RWPE1 (cell line): ENCODE results near the gene ZNF224.
A peak's percentile ranks its signal among the peaks of the same experiment; 100 is the strongest.
"Not testable (repeated sequence)": the region's sequence is repeated elsewhere in the genome, so short reads cannot be mapped to it uniquely, and the experiment has no call there.

ENCODE experiments used
- CTCF ChIA-PET: fragments of 350-600 bp; sonication (Branson Sonifier 250); formaldehyde crosslinking; extraction: SDS; loops from one replicate; lab custom pipeline; 2021; lab: Yijun Ruan, JAX
- POLR2A ChIA-PET: fragments of 400-600 bp; formaldehyde crosslinking; extraction: SDS; loops from one replicate; lab custom pipeline; 2020; ENCODE audit warnings: antibody characterized with exemption; ENCODE audit not compliant: low non-redundant PET; lab: Yijun Ruan, JAX
- DNase-seq: peaks from one replicate; pipeline ENCODE4 v3.0.0; 2012; ENCODE audit warnings: low spot score
- H3K27ac ChIP-seq: fragments of 450-650 bp; 2 replicates; pipeline ENCODE4 v1.5.1; 2017
- CTCF ChIP-seq: fragments of 450-650 bp; conservative IDR thresholded peaks from 2 replicates; pipeline ENCODE4 v1.5.1; 2017; ENCODE audit warnings: low read depth, mild to moderate bottlenecking

Gene ZNF224

GRCh38 chr19:44113784-44114390 lies 19.7 kb downstream of the ZNF224 start:
- ChIA-PET CTCF (no interaction called here), POLR2A (no interaction called here)
- DNase-seq, result peak; percentile 11
- TF ChIP-seq CTCF, result no peak
- peak overlapping the region; percentile 78 for H3K27ac ChIP-seq

- DNase-seq, H3K27ac ChIP-seq, POLR2A ChIA-PET: not testable (repeated sequence)
- CTCF ChIA-PET, result interaction anchor here (0.9 kb wide), 1 partner anchor 450 kb away, joined by 3 read pairs; no protein-coding TSS in a partner anchor
Observed at GRCh38 chr19:44121162-44121561, 27.0 kb downstream of the ZNF224 start.

- H3K27ac ChIP-seq, result no peak overlapping the region
- ChIA-PET CTCF (no interaction called here), POLR2A (no interaction called here)
- TF ChIP-seq CTCF, result no peak
- no peak for DNase-seq
Observed at GRCh38 chr19:44131955-44132354, 37.8 kb downstream of the ZNF224 start.

GRCh38 chr19:44141191-44142058 lies 47.3 kb downstream of the ZNF224 start, which contains the start of gene ZNF234:
ZNF234 (plus strand) TSS chr19:44141554; CDS start chr19:44144633, 3,079 bp downstream.
- peak within 1 kb of the TSS; percentile 67 for H3K27ac ChIP-seq
- ChIA-PET POLR2A (no interaction called here), CTCF (interaction anchor here (1.0 kb wide), 1 partner anchor 46 kb away, joined by 3 read pairs; no protein-coding TSS in a partner anchor)
- TF ChIP-seq CTCF, result no peak
- DNase-seq, result peak; percentile 86

GRCh38 chr19:44142059-44142433 lies 47.9 kb downstream of the ZNF224 start:
- POLR2A ChIA-PET, result no interaction called here
- DNase-seq, result no peak
- TF ChIP-seq CTCF, result no peak
- H3K27ac ChIP-seq, result peak overlapping the region; percentile 67
- CTCF ChIA-PET, result interaction anchor here (1.0 kb wide), 1 partner anchor 47 kb away, joined by 3 read pairs; no protein-coding TSS in a partner anchor

- ChIA-PET POLR2A (interaction anchor here (0.6 kb wide), 1 partner anchor 493 kb away, joined by 3 read pairs; no protein-coding TSS in a partner anchor), CTCF (interaction anchor here (0.6 kb wide), 1 partner anchor 55 kb away, joined by 3 read pairs; no protein-coding TSS in a partner anchor)
- TF ChIP-seq CTCF, result no peak
- no peak for DNase-seq
- H3K27ac ChIP-seq, result no peak overlapping the region
Observed at GRCh38 chr19:44149776-44150175, 55.6 kb downstream of the ZNF224 start.

GRCh38 chr19:44151491-44151890 lies 57.3 kb downstream of the ZNF224 start:
- DNase-seq, result no peak
- no peak overlapping the region for H3K27ac ChIP-seq
- TF ChIP-seq CTCF, result no peak
- ChIA-PET CTCF (interaction anchor here (0.6 kb wide), 1 partner anchor 349 kb away, joined by 3 read pairs; no protein-coding TSS in a partner anchor), POLR2A (no interaction called here)
